WTC11 (cell line): Measurements from ENCODE around the gene PXDC1.

Source experiments
- CDX4 ChIP-seq: fragments of 250-450 bp; sonication (Bioruptor Pico); IDR thresholded peaks from 2 replicates; pipeline ENCODE4 v1.9.0; 2021; ENCODE audit warnings: moderate library complexity, mild to moderate bottlenecking, inconsistent platforms, borderline replicate concordance
- CREM ChIP-seq: sonication (generic); formaldehyde crosslinking; IDR thresholded peaks from 2 replicates; pipeline ENCODE4 v1.8.1; 2022; ENCODE audit warnings: mild to moderate bottlenecking, missing genetic modification reagents, moderate library complexity
- CTCF ChIP-seq: fragments of 200-600 bp; IDR thresholded peaks from 2 replicates; pipeline ENCODE4 v1.8.0; 2022; ENCODE audit warnings: antibody characterized with exemption
- E2F4 ChIP-seq: sonication (generic); formaldehyde crosslinking; IDR thresholded peaks from 2 replicates; pipeline ENCODE4 v1.8.1; 2022; ENCODE audit warnings: low read depth, mild to moderate bottlenecking, moderate library complexity, missing genetic modification reagents, borderline replicate concordance
- HMGXB4 ChIP-seq: sonication (generic); formaldehyde crosslinking; IDR thresholded peaks from 2 replicates; pipeline ENCODE4 v1.8.1; 2023; ENCODE audit warnings: mild to moderate bottlenecking, moderate library complexity, missing genetic modification reagents
- MXD4 ChIP-seq: fragments of 250-450 bp; sonication (Bioruptor Pico); IDR thresholded peaks from 2 replicates; pipeline ENCODE4 v1.8.0; 2021; ENCODE audit warnings: mild to moderate bottlenecking, moderate library complexity, borderline replicate concordance
- NR1H2 ChIP-seq: sonication (generic); formaldehyde crosslinking; IDR thresholded peaks from 2 replicates; pipeline ENCODE4 v1.9.0; 2021; ENCODE audit warnings: mild to moderate bottlenecking, moderate library complexity, missing genetic modification reagents
- TEAD1 ChIP-seq: sonication (generic); formaldehyde crosslinking; IDR thresholded peaks from 2 replicates; pipeline ENCODE4 v1.8.0; 2022; ENCODE audit warnings: mild to moderate bottlenecking, missing genetic modification reagents

GRCh38 chr6:3752531-3753227, 1.2 kb upstream of the PXDC1 start:
- no peak for TF ChIP-seq CTCF
- TF ChIP-seq E2F4 (CRISPR knock-in tag), result no peak
- no peak for TF ChIP-seq CDX4 (CRISPR knock-in tag)
- TF ChIP-seq HMGXB4 (CRISPR knock-in tag), result no peak
- TF ChIP-seq CREM (CRISPR knock-in tag), result no peak
- no peak for TF ChIP-seq MXD4 (CRISPR knock-in tag)
- TF ChIP-seq NR1H2 (CRISPR knock-in tag), result no peak
- no peak for TF ChIP-seq TEAD1 (CRISPR knock-in tag)
